Spinal cord (tissue), 10 donors: Measurements from ENCODE around the gene MTA3. TPM values are rescaled to one million over a fixed set of nuclear protein-coding genes. Genes with fewer than 3 reads are reported as not detected.

Experiments
- DNase-seq, 6 donors: peaks; one replicate each; pipeline versions ENCODE4 v3.0.0 to v3.0.0-alpha.2; 2013 to 2015; ENCODE audit warnings: low spot score in 6 of 6, low read depth in 4 of 6
- H3K27ac ChIP-seq: one replicate; pipeline ENCODE4 v1.5.1; 2013; ENCODE audit warnings: low read depth, low read length, control low read depth
- H3K27me3 ChIP-seq: one replicate; pipeline ENCODE4 v1.6.1; 2013; ENCODE audit warnings: low read length; ENCODE audit not compliant: control insufficient read depth, insufficient read depth
- H3K36me3 ChIP-seq: one replicate; pipeline ENCODE4 v1.6.1; 2013; ENCODE audit warnings: low read length; ENCODE audit not compliant: control insufficient read depth, insufficient read depth
- H3K4me1 ChIP-seq: one replicate; pipeline ENCODE4 v1.6.1; 2013; ENCODE audit warnings: low read length; ENCODE audit not compliant: control insufficient read depth, insufficient read depth
- H3K4me3 ChIP-seq: one replicate; pipeline ENCODE4 v1.5.1; 2013; ENCODE audit warnings: low read depth, low read length, control low read depth
- H3K9me3 ChIP-seq: one replicate; pipeline ENCODE4 v1.6.1; 2013; ENCODE audit warnings: low read length; ENCODE audit not compliant: control insufficient read depth, insufficient read depth
- WGBS: methylation state at CpG from one replicate; pipeline ENCODE4 v1.1.5; 2013; ENCODE audit warnings: missing lambda C conversion rate; ENCODE audit not compliant: insufficient coverage; 5-methylcytosine and 5-hydroxymethylcytosine counted together
- polyA plus RNA-seq, 2 donors: library from polyadenylated mRNA; unstranded; fragments of 120-200 nt; gene quantifications; one replicate each; pipeline ENCODE4 v1.2.1, GENCODE V29; 2013; ENCODE audit not compliant: insufficient read length in 2 of 2
- small RNA-seq: library from RNA; depleted of rRNA; stranded (forward); fragments of <200 nt; gene quantifications from one replicate; pipeline ENCODE3, GENCODE V24; 2014; ENCODE audit warnings: low replicate concordance
- total RNA-seq, 2 donors: library from RNA; depleted of rRNA in 1 of 2; stranded (reverse); fragments of 120-200 nt in 1 of 2; fragments of >200 nt in 1 of 2; gene quantifications; one replicate each; pipeline versions ENCODE4 v1.2.3 to v1.2.4, GENCODE V29; 2013 to 2014
- donor health status: healthy.

MTA3 gene
- total and polyA plus RNA-seq, 4 donors, result 42.1 to 54.8 (median 52.7) TPM

- DNase-seq, result no peak
- no peaks in the 10 kb centered on the region for H3K9me3 ChIP-seq
- H3K27me3 ChIP-seq, result no peaks in the 10 kb centered on the region
- no peak overlapping the region for H3K27ac ChIP-seq
- no peaks in the 10 kb centered on the region for H3K36me3 ChIP-seq
- peaks cover 5% of the 10 kb centered on the region for H3K4me1 ChIP-seq
- WGBS, result 96% methylated on average over 3 of the region's 4 CpGs
- H3K4me3 ChIP-seq, result no peak overlapping the region
Observed at GRCh38 chr2:42800461-42800962, 232.1 kb downstream of the MTA3 start.

- DNase-seq, result peak in 2 of 6 donors; percentile 10 to 36
- H3K27me3 ChIP-seq, result no peaks in the 10 kb centered on the region
- WGBS, result 67% methylated on average over 1 of the region's 2 CpGs
- H3K36me3 ChIP-seq, result no peaks in the 10 kb centered on the region
- H3K9me3 ChIP-seq, result no peaks in the 10 kb centered on the region
- no peak overlapping the region for H3K27ac ChIP-seq
- H3K4me1 ChIP-seq, result peaks cover 5% of the 10 kb centered on the region
- H3K4me3 ChIP-seq, result no peak overlapping the region
Observed at GRCh38 chr2:42800981-42801380, 232.5 kb downstream of the MTA3 start.

GRCh38 chr2:42801381-42801780, 232.9 kb downstream of the MTA3 start:
- 40% methylated on average over 4 of the region's 4 CpGs for WGBS
- DNase-seq, result peak in 1 of 6 donors; percentile 61
- H3K27ac ChIP-seq, result no peak overlapping the region

GRCh38 chr2:42802150-42802549, 233.7 kb downstream of the MTA3 start:
- H3K4me3 ChIP-seq, result no peak overlapping the region
- no peaks in the 10 kb centered on the region for H3K36me3 ChIP-seq
- H3K27me3 ChIP-seq, result no peaks in the 10 kb centered on the region
- H3K27ac ChIP-seq, result no peak overlapping the region
- WGBS, result 80% methylated on average over 1 of the region's 6 CpGs
- no peak for DNase-seq
- H3K4me1 ChIP-seq, result peaks cover 5% of the 10 kb centered on the region
- no peaks in the 10 kb centered on the region for H3K9me3 ChIP-seq

More at GRCh38 chr2:42801381-42801780, 232.9 kb downstream of the MTA3 start:
- Histone ChIP-seq H3K4me1 (peaks cover 5% of the 10 kb centered on the region), H3K27me3 (no peaks in the 10 kb centered on the region), H3K4me3 (no peak overlapping the region), H3K9me3 (no peaks in the 10 kb centered on the region), H3K36me3 (no peaks in the 10 kb centered on the region)

- 95% methylated on average over 2 of the region's 3 CpGs for WGBS
- H3K27ac ChIP-seq, result no peak overlapping the region
- H3K27me3 ChIP-seq, result no peaks in the 10 kb centered on the region
- no peaks in the 10 kb centered on the region for H3K9me3 ChIP-seq
- H3K4me1 ChIP-seq, result peaks cover 10% of the 10 kb centered on the region
- H3K4me3 ChIP-seq, result no peak overlapping the region
- no peak for DNase-seq
- H3K36me3 ChIP-seq, result no peaks in the 10 kb centered on the region
Observed at GRCh38 chr2:42804338-42804737, 235.9 kb downstream of the MTA3 start.

GRCh38 chr2:42804891-42805290, 236.5 kb downstream of the MTA3 start:
- Histone ChIP-seq H3K9me3 (no peaks in the 10 kb centered on the region), H3K27ac (no peak overlapping the region), H3K4me3 (no peak overlapping the region), H3K4me1 (peaks cover 10% of the 10 kb centered on the region), H3K27me3 (no peaks in the 10 kb centered on the region), H3K36me3 (no peaks in the 10 kb centered on the region)
- DNase-seq, result no peak
- WGBS, result 72% methylated on average over 3 of the region's 5 CpGs

Small RNA genes lying within 50 kb of the gene (small RNA-seq; reads per million reads assigned to genes)
- gene AC074375.1, result not detected
- gene RNU6-137P, result not detected

Other genes starting within 250 kb of the MTA3 start
- 100 to 1,000 TPM; 136 TPM for gene COX7A2L, start 207.4 kb upstream of the MTA3 start, total RNA-seq
- 100 to 1,000 TPM; 161 to 178 TPM for gene COX7A2L, start 207.4 kb upstream of the MTA3 start, polyA plus RNA-seq
- 1 to 10 TPM in 1 of 2 donors, under 1 TPM in 1; 0.28 to 5.2 TPM for gene KCNG3, start 74.7 kb upstream of the MTA3 start, total RNA-seq
- under 1 TPM; 0.27 to 0.33 TPM for gene KCNG3, start 74.7 kb upstream of the MTA3 start, polyA plus RNA-seq
- gene OXER1, start 195.5 kb downstream of the MTA3 start, total RNA-seq, result 1 to 10 TPM in 1 of 2 donors, under 1 TPM in 1; 0.50 to 1.1 TPM
- gene OXER1, start 195.5 kb downstream of the MTA3 start, polyA plus RNA-seq, result 1 to 10 TPM; 1.6 to 2.7 TPM
- gene HAAO, start 224.0 kb downstream of the MTA3 start, total RNA-seq, result 10 to 100 TPM in 1 of 2 donors, 1 to 10 TPM in 1; 3.7 to 12.7 TPM
- 1 to 10 TPM; 6.3 to 9.7 TPM for gene HAAO, start 224.0 kb downstream of the MTA3 start, polyA plus RNA-seq